PC-9 (cell line): ENCODE data around the gene DTNBP1. TPM values are rescaled to one million over a fixed set of nuclear protein-coding genes. Genes with fewer than 3 reads are reported as not detected.

ENCODE experiments used
- BruUV-seq: library from RNA; stranded (reverse); fragments of 400-500 nt; replicated peaks from 2 replicates; lab custom pipeline; 2021; lab: Mats Ljungman, UMichigan
- CTCF ChIA-PET: fragments of 300-600 bp; sonication (Branson Sonifier 250); formaldehyde crosslinking; loops from one replicate; lab custom pipeline; 2022; ENCODE audit warnings: antibody characterized with exemption; lab: Charles Lee
- POLR2A ChIA-PET: fragments of 300-600 bp; sonication (Branson Sonifier 250); formaldehyde crosslinking; loops from one replicate; lab custom pipeline; 2022; ENCODE audit warnings: antibody characterized with exemption; ENCODE audit not compliant: unreplicated experiment; lab: Charles Lee
- DNase-seq, 2 experiments: peaks; one replicate each; pipeline versions ENCODE4 v3.0.0 to v3.0.0-alpha.2; 2015 to 2022; ENCODE audit warnings: mixed read lengths in 1 of 2
- H2AFZ ChIP-seq: fragments of 200-600 bp; sonication (generic); 2 replicates; pipeline ENCODE4 v1.8.1; 2017; ENCODE audit warnings: antibody characterized with exemption
- H3F3A ChIP-seq: fragments of 200-600 bp; sonication (generic); 2 replicates; pipeline ENCODE4 v1.8.1; 2017; ENCODE audit warnings: antibody characterized with exemption, mild to moderate bottlenecking, low read depth; ENCODE audit not compliant: insufficient read depth
- H3K27ac ChIP-seq: fragments of 200-600 bp; sonication (generic); 2 replicates; pipeline ENCODE4 v1.6.1; 2016; ENCODE audit warnings: mixed run types
- H3K27me3 ChIP-seq: fragments of 200-600 bp; sonication (generic); 2 replicates; pipeline ENCODE4 v1.6.1; 2016; ENCODE audit warnings: low read depth, mixed run types; ENCODE audit not compliant: insufficient read depth
- H3K36me3 ChIP-seq: fragments of 200-600 bp; sonication (generic); 2 replicates; pipeline ENCODE4 v1.6.1; 2016; ENCODE audit warnings: low read depth, mixed run types
- H3K4me1 ChIP-seq: fragments of 200-600 bp; sonication (generic); replicated peaks from 2 replicates; pipeline ENCODE4 v1.6.1; 2016; ENCODE audit warnings: mixed run types; ENCODE audit not compliant: insufficient read depth
- H3K4me2 ChIP-seq: fragments of 200-600 bp; sonication (generic); 2 replicates; pipeline ENCODE4 v1.6.1; 2017; ENCODE audit warnings: mixed run types
- H3K4me3 ChIP-seq: fragments of 200-600 bp; sonication (generic); 2 replicates; pipeline ENCODE4 v1.6.1; 2016; ENCODE audit warnings: mixed run types
- H3K79me2 ChIP-seq: fragments of 200-600 bp; sonication (generic); 2 replicates; pipeline ENCODE4 v1.6.1; 2017; ENCODE audit warnings: low read depth, mixed run types
- H3K9me2 ChIP-seq: fragments of 200-600 bp; sonication (generic); 2 replicates; pipeline ENCODE4 v1.8.1; 2017; ENCODE audit warnings: mild to moderate bottlenecking; ENCODE audit not compliant: insufficient read depth
- H3K9me3 ChIP-seq: fragments of 200-600 bp; sonication (generic); 2 replicates; pipeline ENCODE4 v1.8.1; 2016; ENCODE audit warnings: low read depth; ENCODE audit not compliant: insufficient read depth
- H4K20me1 ChIP-seq: fragments of 200-600 bp; sonication (generic); 2 replicates; pipeline ENCODE4 v1.8.1; 2017; ENCODE audit not compliant: insufficient read depth
- EZH2 ChIP-seq: fragments of 200-600 bp; sonication (generic); IDR thresholded peaks from 2 replicates; pipeline ENCODE4 v1.8.0; 2017; ENCODE audit warnings: antibody characterized with exemption, low read depth
- intact Hi-C: fragments of 100-400 bp; cut with micrococcal nuclease; formaldehyde crosslinking; loops from one replicate; pipeline ENCODE4 v1.10.0; 2022; ENCODE audit not compliant: unreplicated experiment
- total RNA-seq: library from RNA; stranded (reverse); gene quantifications from 2 replicates; pipeline ENCODE4 v1.2.3, GENCODE V29; 2021
- TF ChIP-seq, protein P1 (sequence below): fragments of 200-600 bp; sonication (generic); conservative IDR thresholded peaks from 2 replicates; pipeline ENCODE4 v1.6.1; 2017; ENCODE audit warnings: mixed run types, antibody characterized with exemption, mild to moderate bottlenecking, moderate library complexity

Gene DTNBP1
- total RNA-seq, 1 experiment from 2014 or later = 9.1 TPM

DNA sequence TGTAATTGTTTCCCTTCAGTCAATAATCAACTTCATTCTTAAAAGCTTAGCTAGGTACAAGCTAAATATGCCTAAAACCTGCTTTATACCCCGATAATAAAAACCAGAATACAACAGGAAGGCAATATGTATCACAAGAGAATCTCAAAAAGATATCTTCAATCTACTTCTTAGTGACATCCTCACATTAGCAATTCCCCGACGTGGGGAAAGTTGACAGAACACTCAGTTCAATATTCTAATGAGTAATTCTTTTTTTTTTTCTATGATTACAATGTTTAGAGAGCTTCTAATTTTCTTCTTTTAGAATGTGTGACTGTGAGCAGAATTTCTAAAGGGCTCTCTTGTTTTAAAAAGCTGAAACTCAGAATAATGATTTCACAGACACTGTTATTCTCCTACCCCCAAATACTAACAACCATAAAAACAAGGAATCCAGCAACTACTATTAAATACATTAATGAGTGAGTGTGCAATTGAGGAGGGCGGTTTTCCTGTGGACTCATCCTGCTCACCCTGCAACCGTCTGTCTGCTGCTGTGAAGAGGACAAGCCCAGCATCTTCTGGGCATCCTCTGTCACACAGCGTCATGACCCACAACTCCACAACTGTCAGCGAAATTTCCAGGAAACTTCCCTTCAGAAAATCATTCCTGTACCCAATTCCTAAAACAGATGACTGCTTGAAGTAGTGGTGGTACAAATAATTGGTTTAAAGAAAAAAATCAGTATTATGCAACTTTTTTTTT lies 68.1 kb downstream of the DTNBP1 start:
- Histone ChIP-seq H3K27me3 (no peaks in the 10 kb centered on the region), H3K9me3 (no peaks in the 10 kb centered on the region), H3K9me2 (no peaks in the 10 kb centered on the region; the same call in 1 of the 2 replicates), H3K4me3 (no peak overlapping the region), H3K27ac (no peak overlapping the region), H3F3A (no peaks in the 10 kb centered on the region), H3K4me2 (no peak overlapping the region), H3K36me3 (no peaks in the 10 kb centered on the region), H2AFZ (no peak overlapping the region), H3K79me2 (no peaks in the 10 kb centered on the region), H4K20me1 (0 out of 2 replicates have a peak, but pooled peaks cover 2% of the 10 kb centered on the region), H3K4me1 (no peaks in the 10 kb centered on the region)
- TF ChIP-seq, protein P1, sequence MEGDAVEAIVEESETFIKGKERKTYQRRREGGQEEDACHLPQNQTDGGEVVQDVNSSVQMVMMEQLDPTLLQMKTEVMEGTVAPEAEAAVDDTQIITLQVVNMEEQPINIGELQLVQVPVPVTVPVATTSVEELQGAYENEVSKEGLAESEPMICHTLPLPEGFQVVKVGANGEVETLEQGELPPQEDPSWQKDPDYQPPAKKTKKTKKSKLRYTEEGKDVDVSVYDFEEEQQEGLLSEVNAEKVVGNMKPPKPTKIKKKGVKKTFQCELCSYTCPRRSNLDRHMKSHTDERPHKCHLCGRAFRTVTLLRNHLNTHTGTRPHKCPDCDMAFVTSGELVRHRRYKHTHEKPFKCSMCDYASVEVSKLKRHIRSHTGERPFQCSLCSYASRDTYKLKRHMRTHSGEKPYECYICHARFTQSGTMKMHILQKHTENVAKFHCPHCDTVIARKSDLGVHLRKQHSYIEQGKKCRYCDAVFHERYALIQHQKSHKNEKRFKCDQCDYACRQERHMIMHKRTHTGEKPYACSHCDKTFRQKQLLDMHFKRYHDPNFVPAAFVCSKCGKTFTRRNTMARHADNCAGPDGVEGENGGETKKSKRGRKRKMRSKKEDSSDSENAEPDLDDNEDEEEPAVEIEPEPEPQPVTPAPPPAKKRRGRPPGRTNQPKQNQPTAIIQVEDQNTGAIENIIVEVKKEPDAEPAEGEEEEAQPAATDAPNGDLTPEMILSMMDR = no peak
- TF ChIP-seq EZH2 = no peak
- ChIA-PET POLR2A (no interaction called here), CTCF (no interaction called here)
- intact Hi-C loops = no loop called here
- DNase-seq = no peak
- BruUV-seq = no TSS peak

DNA sequence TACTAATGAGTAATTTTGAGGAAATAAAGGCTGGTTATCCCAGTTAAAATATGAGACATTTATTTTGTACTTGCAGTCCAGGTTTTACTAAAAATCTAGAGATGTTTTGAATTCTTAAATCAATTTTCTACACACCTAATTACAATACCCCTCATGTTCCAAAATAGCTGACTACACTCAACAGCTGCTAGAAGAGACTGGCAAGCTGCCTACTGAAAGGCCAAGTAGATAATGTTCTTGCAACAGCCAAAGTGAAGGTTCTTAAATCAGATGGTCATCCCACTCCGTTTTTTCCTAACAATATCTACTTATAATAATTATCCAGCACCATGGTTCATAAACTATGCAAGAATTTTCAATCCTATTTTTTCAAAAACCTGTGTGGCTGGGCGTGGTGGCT lies 69.0 kb downstream of the DTNBP1 start:
- H3F3A ChIP-seq = no peaks in the 10 kb centered on the region
- H3K9me3 ChIP-seq = no peaks in the 10 kb centered on the region
- BruUV-seq = no TSS peak
- TF ChIP-seq EZH2 = no peak
- TF ChIP-seq, protein P1 = no peak
- H3K36me3 ChIP-seq = no peaks in the 10 kb centered on the region
- H3K79me2 ChIP-seq = no peaks in the 10 kb centered on the region
- CTCF ChIA-PET = no interaction called here
- no peak overlapping the region for H2AFZ ChIP-seq
- intact Hi-C loops = no loop called here
- H3K27me3 ChIP-seq = no peaks in the 10 kb centered on the region
- no peaks in the 10 kb centered on the region for H3K4me1 ChIP-seq
- H4K20me1 ChIP-seq = 0 out of 2 replicates have a peak, but pooled peaks cover 2% of the 10 kb centered on the region
- no peak for DNase-seq
- H3K9me2 ChIP-seq = no peaks in the 10 kb centered on the region; the same call in 1 of the 2 replicates
- POLR2A ChIA-PET = no interaction called here
- no peak overlapping the region for H3K4me2 ChIP-seq
- no peak overlapping the region for H3K27ac ChIP-seq
- H3K4me3 ChIP-seq = no peak overlapping the region

DNA sequence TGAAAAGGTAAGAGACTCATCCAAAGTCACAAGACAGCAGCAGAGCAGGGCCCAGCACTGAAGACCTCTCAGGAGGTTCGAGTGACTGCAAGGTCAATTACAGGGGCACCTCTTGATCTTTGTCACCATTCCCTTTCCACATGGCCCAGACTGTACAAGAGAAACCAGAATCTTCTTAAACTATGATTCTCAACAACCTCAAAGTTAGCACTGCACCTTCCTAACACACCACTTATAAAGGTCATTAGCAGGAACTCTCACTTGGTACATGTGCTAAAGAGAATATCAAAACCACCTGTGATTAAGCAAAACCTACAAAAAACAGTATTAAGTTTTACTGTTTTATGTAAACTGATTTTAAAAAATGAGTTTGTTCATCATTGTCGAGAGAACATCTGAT lies 70.2 kb downstream of the DTNBP1 start:
- ChIA-PET CTCF (no interaction called here), POLR2A (no interaction called here)
- no TSS peak for BruUV-seq

More for the DNA sequence above, 70.2 kb downstream of the DTNBP1 start:
- no peak overlapping the region for H2AFZ ChIP-seq
- H3K79me2 ChIP-seq = no peaks in the 10 kb centered on the region
- H3K27me3 ChIP-seq = no peaks in the 10 kb centered on the region
- H3K4me1 ChIP-seq = no peaks in the 10 kb centered on the region
- H3F3A ChIP-seq = no peaks in the 10 kb centered on the region
- no peak overlapping the region for H3K4me3 ChIP-seq
- 0 out of 2 replicates have a peak, but pooled peaks cover 2% of the 10 kb centered on the region for H4K20me1 ChIP-seq
- no peak for TF ChIP-seq EZH2
- TF ChIP-seq, protein P1 = no peak
- H3K9me2 ChIP-seq = no peaks in the 10 kb centered on the region
- no peak overlapping the region for H3K27ac ChIP-seq
- no peaks in the 10 kb centered on the region for H3K36me3 ChIP-seq
- no peaks in the 10 kb centered on the region for H3K9me3 ChIP-seq
- DNase-seq = no peak
- intact Hi-C loops = no loop called here
- no peak overlapping the region for H3K4me2 ChIP-seq
